Measurements from ENCODE around the gene CNOT1. TPM values are rescaled to one million over a fixed set of nuclear protein-coding genes. Genes with fewer than 3 reads are reported as not detected.

The CNOT1 gene
- total and polyA plus RNA-seq, 3 donors from 2014 or later = 267 to 449 (median 272) TPM

GRCh38 chr16:58535100-58535499 lies 94.5 kb downstream of the CNOT1 start:
- Histone ChIP-seq H3K27me3 (no peaks in the 10 kb centered on the region), H3K4me1 (peaks cover 10% of the 10 kb centered on the region), H3K27ac (peak overlapping the region; percentile 11 to 44), H3K9me3 (no peaks in the 10 kb centered on the region), H3K36me3 (ENCODE audit: low read depth, missing control alignments) (no peaks in the 10 kb centered on the region), H3K4me3 (no peak overlapping the region)
- intact Hi-C loops (cut with DNase I; ENCODE audit: low total_unique reads) = no loop called here
- WGBS, 2 donors = 46 to 68% methylated on average over 3 of the region's 3 CpGs
- TF ChIP-seq CTCF (IDR thresholded peaks at IDR 0.05) (no peak), POLR2A (IDR thresholded peaks at IDR 0.05) (no peak)
- DNase-seq = peak; percentile 67

GRCh38 chr16:58533751-58534470 lies 95.7 kb downstream of the CNOT1 start:
- TF ChIP-seq CTCF (IDR thresholded peaks at IDR 0.05) (no peak), POLR2A (IDR thresholded peaks at IDR 0.05) (no peak)
- WGBS, 2 donors = 83 to 87% methylated on average over 14 of the region's 14 CpGs
- intact Hi-C loops (cut with DNase I; ENCODE audit: low total_unique reads) = no loop called here
- Histone ChIP-seq H3K4me1 (peaks cover 10% of the 10 kb centered on the region), H3K27ac (peak overlapping the region in 1 of 2 donors; percentile 36), H3K9me3 (no peaks in the 10 kb centered on the region), H3K36me3 (ENCODE audit: low read depth, missing control alignments) (no peaks in the 10 kb centered on the region), H3K4me3 (no peak overlapping the region), H3K27me3 (no peaks in the 10 kb centered on the region)
- no peak for DNase-seq

DNA sequence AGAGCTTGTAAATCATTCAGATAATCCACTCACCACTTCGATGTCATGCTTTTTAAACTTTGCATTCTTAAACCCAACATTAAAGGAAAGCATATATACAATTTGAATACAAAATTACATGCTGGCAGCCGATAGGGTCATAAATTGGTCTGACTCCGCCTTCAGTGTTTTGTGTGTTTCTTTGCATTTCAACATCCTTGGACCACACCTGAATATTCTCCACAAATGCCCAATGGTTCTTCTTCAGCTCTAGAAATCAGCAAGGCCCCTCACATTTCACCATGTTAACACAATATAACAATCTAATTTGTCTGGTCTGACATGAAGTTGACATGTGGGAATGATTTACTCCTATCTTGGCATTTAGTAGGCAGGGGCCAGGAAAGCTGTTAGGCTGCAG lies 97.2 kb downstream of the CNOT1 start:
- Histone ChIP-seq H3K36me3 (ENCODE audit: low read depth, missing control alignments) (no peaks in the 10 kb centered on the region), H3K4me1 (peaks cover 10% of the 10 kb centered on the region), H3K4me3 (no peak overlapping the region), H3K27ac (no peak overlapping the region), H3K27me3 (no peaks in the 10 kb centered on the region), H3K9me3 (no peaks in the 10 kb centered on the region)
- TF ChIP-seq POLR2A (IDR thresholded peaks at IDR 0.05) = no peak
- TF ChIP-seq CTCF (IDR thresholded peaks at IDR 0.05) = no peak
- intact Hi-C loops (cut with DNase I; ENCODE audit: low total_unique reads) = no loop called here
- DNase-seq = no peak
- WGBS, 2 donors = 78 to 80% methylated on average over 3 of the region's 3 CpGs

- intact Hi-C loops (cut with DNase I; ENCODE audit: low total_unique reads) = no loop called here
- TF ChIP-seq CTCF (IDR thresholded peaks at IDR 0.05) (no peak), POLR2A (IDR thresholded peaks at IDR 0.05) (no peak)
- 88 to 92% methylated on average over 5 of the region's 5 CpGs for WGBS, 2 donors
- peaks cover 4% of the 10 kb centered on the region for H3K4me1 ChIP-seq
- no peaks in the 10 kb centered on the region for H3K36me3 ChIP-seq (ENCODE audit: low read depth, missing control alignments)
- H3K4me3 ChIP-seq = no peak overlapping the region
- no peak overlapping the region for H3K27ac ChIP-seq
- no peak for DNase-seq
- H3K27me3 ChIP-seq = no peaks in the 10 kb centered on the region
- no peaks in the 10 kb centered on the region for H3K9me3 ChIP-seq
These were observed 99.4 kb downstream of the CNOT1 start for GRCh38 chr16:58530179-58530578.

DNA sequence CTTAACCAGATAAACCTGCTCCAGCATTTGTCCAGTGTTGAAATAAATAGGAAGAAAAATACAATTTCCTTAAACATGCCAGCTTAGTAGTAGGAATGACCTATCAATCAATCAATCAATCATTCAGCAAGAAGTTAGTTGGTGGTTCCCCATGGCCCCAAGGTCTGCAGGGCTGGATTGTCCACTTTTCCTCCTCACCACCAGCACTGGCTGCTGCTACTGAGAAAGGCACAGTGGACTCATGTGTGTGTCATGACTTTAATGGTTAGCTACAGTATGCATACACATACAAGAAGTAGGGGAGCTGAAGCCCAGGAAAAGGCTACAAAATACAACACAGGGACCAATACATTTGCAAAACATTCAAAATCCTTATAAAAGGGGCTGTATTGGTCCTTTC lies 109.9 kb downstream of the CNOT1 start:
- Histone ChIP-seq H3K27ac (no peak overlapping the region), H3K27me3 (no peaks in the 10 kb centered on the region), H3K4me3 (no peak overlapping the region), H3K4me1 (no peaks in the 10 kb centered on the region), H3K9me3 (no peaks in the 10 kb centered on the region), H3K36me3 (ENCODE audit: low read depth, missing control alignments) (no peaks in the 10 kb centered on the region)
- TF ChIP-seq CTCF (IDR thresholded peaks at IDR 0.05) = no peak
- no peak for TF ChIP-seq POLR2A (IDR thresholded peaks at IDR 0.05)
- intact Hi-C loops (cut with DNase I; ENCODE audit: low total_unique reads) = loop anchor here (10.0 kb wide), 1 partner anchor 115 kb away; no protein-coding TSS in a partner anchor
- no peak for DNase-seq

Measured in testis (tissue), 3 donors.